Iris pigment epithelial cell (primary cell): ENCODE results near the gene NHLH1.

ENCODE experiments used
- DNase-seq: peaks from one replicate; pipeline ENCODE4 v3.0.0-alpha.2; 2011; ENCODE audit warnings: low read depth

The NHLH1 gene

DNA sequence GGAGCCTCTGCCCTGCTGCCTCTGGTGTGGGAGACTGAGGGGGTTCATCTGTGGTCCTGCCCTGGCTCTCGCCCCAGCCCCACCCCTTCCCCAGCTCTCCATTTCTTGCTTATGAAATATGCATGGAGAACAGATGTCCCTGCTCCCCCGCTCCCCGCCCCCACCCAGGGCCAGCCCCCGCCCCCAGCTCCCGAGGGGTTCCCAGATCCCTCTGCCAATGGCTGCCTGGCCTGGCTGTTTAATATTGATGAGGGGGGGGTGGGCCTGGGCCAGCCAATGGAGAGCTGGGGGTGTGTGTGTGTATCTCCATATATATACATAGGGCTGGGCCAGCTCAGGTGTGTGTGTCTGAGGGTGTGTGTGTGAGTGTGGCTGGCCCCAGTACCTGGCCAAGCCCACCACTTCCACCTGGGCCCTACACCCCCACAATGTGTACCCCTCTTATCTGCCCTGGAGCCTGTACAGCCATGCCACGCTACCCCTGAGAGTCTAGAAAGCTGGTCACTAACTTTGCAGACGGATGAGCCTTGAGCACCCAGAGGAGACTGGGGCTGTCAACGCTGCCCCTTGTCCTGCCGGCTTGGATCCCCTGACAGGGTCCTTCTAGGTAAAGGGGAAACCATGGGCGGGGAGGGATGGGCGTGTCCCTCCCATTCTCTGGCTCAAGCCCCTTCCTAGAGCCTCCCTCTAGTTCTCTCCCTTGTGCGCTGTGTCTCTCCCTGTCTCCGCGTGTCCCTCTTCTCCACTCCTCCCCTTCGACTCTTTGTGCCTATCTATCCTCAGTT lies at the start of gene NHLH1:
Gene NHLH1, plus strand, starts transcription at position 341 of the 785 bp plus-strand sequence. CDS start 3,661 bp downstream, outside the sequence.
- DNase-seq, result no peak

DNA sequence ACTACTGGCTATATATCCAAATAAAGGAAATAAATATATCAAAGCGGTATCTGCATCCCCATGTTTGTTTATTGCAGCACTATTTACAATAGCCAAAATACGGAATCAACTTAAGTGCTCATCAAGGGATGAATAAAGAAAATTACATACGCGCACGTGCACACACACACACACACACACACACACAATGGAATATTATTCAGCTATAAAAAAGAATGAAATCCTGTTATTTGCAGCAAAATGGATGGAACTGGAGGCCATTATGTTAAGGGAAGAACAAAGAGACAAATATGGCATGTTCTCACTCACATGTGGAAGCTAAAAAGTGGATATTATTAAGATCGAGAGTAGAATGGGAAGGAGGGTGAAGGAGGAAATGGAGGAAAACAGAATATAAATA lies 44.0 kb upstream of the NHLH1 start:
- DNase-seq, result no peak

DNA sequence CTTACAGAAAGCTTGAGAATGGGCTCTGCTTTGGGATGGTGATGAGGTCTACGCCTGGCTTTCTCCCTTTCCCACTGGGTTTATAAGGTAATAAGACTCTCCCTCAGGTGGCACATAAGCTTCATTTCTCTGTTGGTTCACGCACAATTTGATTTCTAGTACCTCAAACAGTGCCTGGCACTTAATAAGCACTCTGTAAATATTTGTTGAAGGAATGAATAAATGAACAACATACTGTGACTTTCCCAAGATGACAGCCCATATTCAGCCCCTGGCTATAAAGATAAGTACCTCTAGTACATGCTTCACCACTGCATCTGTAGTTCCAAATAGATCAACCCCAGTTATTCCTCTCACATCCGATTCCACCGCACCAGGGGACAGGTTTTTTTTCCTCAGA lies 41.6 kb upstream of the NHLH1 start:
- no peak for DNase-seq

DNA sequence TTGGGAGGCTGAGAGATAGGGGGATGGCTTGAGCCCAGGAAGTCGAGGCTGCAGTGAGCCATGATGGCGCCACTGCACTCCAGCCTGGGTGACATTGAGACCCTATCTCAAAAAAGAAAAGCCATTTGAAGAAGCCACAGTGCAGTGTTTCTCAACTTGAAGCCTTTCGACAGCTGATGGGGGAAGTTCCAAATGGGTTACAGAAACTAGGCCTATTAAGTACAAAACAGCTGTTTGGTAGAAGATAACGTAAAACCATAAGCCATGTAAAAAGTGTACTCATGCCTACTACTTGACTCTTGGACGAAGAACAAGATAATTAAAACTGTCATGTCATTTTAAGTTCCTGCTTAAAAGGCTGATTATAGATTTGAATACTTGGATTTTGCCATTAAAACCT lies 40.5 kb upstream of the NHLH1 start:
- DNase-seq, result no peak

- no peak for DNase-seq
Observed at GRCh38 chr1:160328184-160328583, 38.7 kb upstream of the NHLH1 start.

- no peak for DNase-seq
Observed at GRCh38 chr1:160330119-160330518, 36.8 kb upstream of the NHLH1 start.

DNA sequence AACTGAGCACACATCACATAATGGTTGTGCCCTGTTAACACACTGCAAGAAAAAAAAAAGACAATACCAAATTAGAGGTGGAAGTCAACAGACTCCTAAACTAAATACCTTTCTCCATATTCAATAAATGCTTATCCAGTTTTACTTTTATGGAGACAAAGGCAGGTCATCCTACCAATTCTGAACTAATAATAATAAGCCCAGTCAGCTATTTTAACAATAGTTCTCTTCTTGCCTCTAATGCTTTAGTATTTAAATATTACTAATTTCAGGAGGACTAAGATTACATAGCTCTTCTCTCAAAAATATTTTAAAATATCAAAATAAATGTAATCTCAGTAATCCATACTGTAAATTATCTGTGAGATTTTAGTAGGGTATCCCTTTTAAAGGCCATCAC lies 34.4 kb upstream of the NHLH1 start:
- no peak for DNase-seq

DNA sequence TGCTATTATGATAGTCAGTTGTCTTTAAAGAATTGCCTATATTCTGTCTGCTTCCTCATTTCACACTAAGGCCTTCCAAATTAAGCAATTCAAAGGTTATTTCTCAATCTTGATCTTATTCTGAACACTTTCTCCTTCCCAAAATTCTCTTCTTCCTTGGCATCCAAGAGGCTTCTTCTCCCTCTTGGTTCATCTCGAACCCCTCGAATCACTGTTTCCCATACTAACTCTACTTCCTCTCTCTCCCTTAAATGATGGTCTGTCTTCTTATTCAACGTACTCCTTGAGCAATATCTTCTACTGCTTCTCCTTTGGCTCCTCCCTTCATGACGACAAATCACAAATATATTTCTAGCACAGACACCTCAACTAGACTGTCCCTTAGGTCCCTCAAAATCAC lies 28.3 kb upstream of the NHLH1 start:
- DNase-seq, result no peak

DNA sequence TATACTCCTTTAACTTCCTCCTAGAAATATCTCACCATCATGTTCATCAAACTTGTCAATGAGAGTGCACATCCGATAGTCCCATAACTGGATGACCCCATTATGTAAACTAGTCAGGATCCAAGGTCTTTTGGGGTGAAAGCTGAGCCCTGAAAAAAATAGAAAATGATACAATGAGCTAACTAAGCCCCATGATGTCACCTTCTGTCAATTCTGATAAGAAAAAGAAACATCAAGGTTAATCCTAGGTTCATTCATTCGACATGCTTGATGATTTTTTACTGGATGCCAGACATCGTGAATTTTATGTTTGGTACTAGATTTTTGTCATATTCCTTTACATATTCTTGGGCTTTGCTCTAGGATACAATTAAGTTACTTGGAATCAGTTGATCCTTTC lies 26.7 kb upstream of the NHLH1 start:
- no peak for DNase-seq

GRCh38 chr1:160340866-160341265 lies 26.0 kb upstream of the NHLH1 start:
- DNase-seq, result peak; percentile 16

- peak; percentile 19 for DNase-seq
Observed at GRCh38 chr1:160342526-160342925, 24.3 kb upstream of the NHLH1 start.

DNA sequence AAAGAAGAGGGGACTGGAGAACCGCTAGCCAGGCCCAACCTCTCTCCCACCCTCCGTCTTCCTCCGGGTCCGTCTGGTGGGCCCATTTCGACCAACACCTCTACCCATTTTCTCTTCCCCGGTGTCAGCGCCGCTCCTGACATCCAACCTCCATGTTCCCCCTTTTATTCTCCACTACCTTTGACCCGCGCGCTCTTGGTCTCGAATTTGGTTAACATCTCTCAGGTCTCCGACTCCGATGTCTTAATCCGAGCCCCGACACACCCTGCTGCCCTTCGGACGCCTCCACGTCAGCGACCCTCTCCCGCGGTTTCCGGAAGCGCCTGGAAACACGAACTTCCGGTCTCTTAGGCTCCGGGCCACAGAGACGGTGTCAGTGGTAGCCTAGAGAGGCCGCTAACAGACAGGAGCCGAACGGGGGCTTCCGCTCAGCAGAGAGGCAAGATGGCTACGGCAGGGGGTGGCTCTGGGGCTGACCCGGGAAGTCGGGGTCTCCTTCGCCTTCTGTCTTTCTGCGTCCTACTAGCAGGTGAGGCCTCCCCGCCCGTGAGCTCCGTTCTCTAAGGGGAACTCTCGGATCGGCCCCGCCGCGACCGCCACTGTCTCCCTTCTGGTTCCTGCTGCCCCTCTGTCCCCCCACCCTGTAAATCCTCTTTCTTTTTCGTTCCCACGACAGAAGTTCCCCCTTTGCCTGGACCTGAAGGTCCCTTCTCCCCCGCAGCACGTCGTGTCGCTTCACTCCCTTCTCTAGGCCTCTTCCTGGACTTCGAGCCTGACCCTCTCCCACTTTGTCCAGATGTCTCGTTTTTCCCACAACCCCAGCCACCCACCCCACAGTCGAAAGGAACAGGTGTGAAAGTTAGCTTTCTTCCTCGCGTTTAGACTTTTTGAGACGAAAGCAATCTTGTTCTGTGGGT lies 23.7 kb upstream of the NHLH1 start, which contains the start of the genes COPA and NCSTN:
Gene COPA, minus strand, starts transcription at position 298 of the 917 bp plus-strand sequence. Its CDS starts 80 bp downstream, at position 218.
Gene NCSTN, plus strand, starts transcription at position 431 of the 917 bp plus-strand sequence. Its CDS starts 14 bp downstream, at position 445.
- DNase-seq, result peak; percentile 97

GRCh38 chr1:160344241-160344640 lies 22.6 kb upstream of the NHLH1 start:
- no peak for DNase-seq

- DNase-seq, result no peak
Observed at GRCh38 chr1:160344936-160345335, 21.9 kb upstream of the NHLH1 start.

DNA sequence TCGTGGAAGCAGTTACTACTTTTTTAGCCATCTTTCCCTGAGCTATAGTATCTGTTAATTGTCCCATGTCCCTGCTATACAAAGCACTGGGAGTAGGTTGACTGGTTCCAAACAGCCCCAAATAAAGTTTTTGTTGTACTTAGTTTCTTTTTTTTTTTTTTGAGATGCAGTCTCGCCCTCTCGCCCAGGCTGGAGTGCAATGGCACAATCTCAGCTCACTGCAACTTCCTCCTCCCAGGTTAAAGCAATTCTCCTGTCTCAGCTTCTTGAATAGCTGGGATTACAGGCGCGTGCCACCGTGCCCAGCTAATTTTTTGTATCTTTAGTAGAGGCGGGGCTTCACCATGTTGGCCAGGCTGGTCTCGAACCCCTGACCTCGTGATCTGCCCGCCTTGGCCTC lies 20.4 kb upstream of the NHLH1 start:
- no peak for DNase-seq

GRCh38 chr1:160346958-160347357 lies 19.9 kb upstream of the NHLH1 start:
- DNase-seq, result no peak

- DNase-seq, result no peak
Observed at GRCh38 chr1:160351629-160352028, 15.2 kb upstream of the NHLH1 start.

GRCh38 chr1:160352555-160352954 lies 14.3 kb upstream of the NHLH1 start:
- DNase-seq, result no peak

DNA sequence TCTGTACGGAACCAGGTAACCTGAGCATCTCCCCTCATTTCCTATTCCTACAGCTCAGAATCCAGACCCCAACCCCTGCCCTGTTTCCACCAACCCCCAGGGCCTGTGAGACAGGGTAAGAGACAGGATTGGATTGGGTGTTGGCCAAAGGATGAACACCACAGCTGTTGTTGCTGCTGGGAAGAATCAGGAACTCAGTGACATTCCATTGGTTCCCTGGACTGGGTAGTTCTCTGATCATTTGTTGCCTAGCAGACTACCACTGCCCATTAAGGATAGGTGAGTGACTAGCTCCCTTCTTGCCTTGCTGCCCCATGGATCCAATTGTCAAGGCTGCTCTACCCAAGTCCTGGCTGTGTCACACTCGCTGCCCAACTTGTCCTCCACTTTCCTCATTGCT lies 13.6 kb upstream of the NHLH1 start:
- DNase-seq, result peak; percentile 57

DNA sequence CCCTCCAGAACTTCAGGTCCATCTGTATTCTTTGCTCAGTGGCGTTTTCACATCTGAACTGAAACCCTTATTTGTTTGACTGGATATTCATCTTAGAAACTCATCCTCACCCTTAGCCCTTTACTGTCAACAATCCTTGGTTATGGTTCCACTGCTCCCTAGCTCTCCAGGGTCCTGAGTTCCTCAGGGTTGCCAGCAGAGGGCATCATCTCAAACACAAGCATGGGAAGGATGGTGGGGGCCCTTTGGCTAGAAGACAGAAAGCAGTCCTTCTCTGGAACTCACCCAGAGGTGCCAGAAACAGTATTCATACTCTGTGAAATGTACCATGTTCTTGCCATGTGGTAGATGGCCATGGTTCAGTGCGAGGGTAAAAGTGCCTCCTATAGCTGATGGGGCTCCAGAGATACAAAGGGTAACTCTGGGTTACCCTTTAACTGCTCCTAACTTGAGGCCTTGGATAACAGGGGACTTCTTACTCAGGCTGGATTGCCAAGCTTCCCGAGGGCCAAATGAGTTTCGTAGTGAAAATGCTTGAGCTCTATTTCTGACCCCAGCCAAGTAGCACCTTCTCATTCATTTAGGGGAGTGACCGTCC lies 12.4 kb upstream of the NHLH1 start:
- DNase-seq, result no peak

DNA sequence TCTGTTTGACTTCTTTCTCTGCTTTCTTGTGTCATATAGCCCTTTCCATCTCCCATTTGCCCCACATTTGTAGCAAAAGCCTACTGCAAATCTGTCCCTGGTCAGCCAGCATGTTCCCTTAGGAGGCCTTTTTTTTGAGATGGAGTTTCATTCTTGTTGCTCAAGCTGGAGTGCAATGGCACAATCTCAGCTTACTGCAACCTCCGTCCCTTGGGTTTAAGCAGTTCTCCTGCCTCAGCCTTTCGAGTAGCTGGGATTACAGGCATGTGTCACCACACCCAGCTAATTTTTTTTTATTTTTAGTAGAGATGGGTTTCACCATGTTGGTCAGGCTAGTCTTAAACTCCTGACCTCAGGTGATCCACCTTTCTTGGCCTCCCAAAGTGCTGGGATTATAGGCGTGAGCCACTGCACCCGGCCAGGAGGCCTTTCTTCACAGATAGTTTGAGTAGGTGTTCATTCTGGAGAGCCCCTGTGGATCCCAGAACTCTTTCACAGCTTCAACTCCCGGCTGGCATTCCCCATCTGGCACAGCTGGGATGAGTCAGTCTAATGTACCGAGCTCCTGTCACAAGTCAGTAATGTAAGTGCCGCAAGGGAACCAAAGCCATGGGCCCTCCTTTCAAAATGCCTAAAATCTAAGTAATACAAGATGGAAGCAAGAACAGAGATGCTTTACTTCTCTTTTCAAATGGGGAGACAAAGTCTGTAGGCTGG lies 9.4 kb upstream of the NHLH1 start:
- no peak for DNase-seq

GRCh38 chr1:160358073-160358472 lies 8.8 kb upstream of the NHLH1 start:
- DNase-seq, result no peak
